Epithelial cell of proximal tubule (primary cell): ENCODE results near the gene SYPL1. TPM values are rescaled to one million over a fixed set of nuclear protein-coding genes. Genes with fewer than 3 reads are reported as not detected.

Experiments used
- DNase-seq: peaks from one replicate; pipeline ENCODE4 v3.0.0-alpha.2; 2011; ENCODE audit warnings: low read depth
- H3K4me3 ChIP-seq: 2 replicates; pipeline ENCODE4 v1.5.1; 2011; ENCODE audit warnings: low read depth, mild to moderate bottlenecking, low read length
- CTCF ChIP-seq: conservative IDR thresholded peaks from 2 replicates; pipeline ENCODE4 v1.5.1; 2012; ENCODE audit warnings: low read depth, mild to moderate bottlenecking, low read length
- total RNA-seq: library from RNA; depleted of rRNA; stranded (reverse); fragments of >200 nt; gene quantifications from 2 replicates; pipeline ENCODE4 v1.2.3, GENCODE V29; 2015

SYPL1 gene
- total RNA-seq, 1 donor from 2014 or later: 62.2 TPM

- TF ChIP-seq CTCF: no peak
- H3K4me3 ChIP-seq: no peak overlapping the region
- no peak for DNase-seq
Observed at GRCh38 chr7:106082087-106082854, 29.8 kb downstream of the SYPL1 start.

GRCh38 chr7:106080300-106080987, 31.7 kb downstream of the SYPL1 start:
- no peak overlapping the region for H3K4me3 ChIP-seq
- no peak for DNase-seq
- TF ChIP-seq CTCF: no peak

GRCh38 chr7:106076537-106076936, 35.6 kb downstream of the SYPL1 start:
- no peak for TF ChIP-seq CTCF
- no peak for DNase-seq
- no peak overlapping the region for H3K4me3 ChIP-seq

GRCh38 chr7:106075937-106076336, 36.2 kb downstream of the SYPL1 start:
- no peak for TF ChIP-seq CTCF
- H3K4me3 ChIP-seq: no peak overlapping the region
- no peak for DNase-seq

- TF ChIP-seq CTCF: no peak
- no peak overlapping the region for H3K4me3 ChIP-seq
- DNase-seq: no peak
Observed at GRCh38 chr7:106074257-106074656, 37.9 kb downstream of the SYPL1 start.

- DNase-seq: no peak
- no peak overlapping the region for H3K4me3 ChIP-seq
- no peak for TF ChIP-seq CTCF
Observed at GRCh38 chr7:106073701-106074100, 38.4 kb downstream of the SYPL1 start.

- no peak for DNase-seq
- no peak overlapping the region for H3K4me3 ChIP-seq
- TF ChIP-seq CTCF: no peak
Observed at GRCh38 chr7:106072715-106073091, 39.4 kb downstream of the SYPL1 start.
